NT2/D1 (cell line): ENCODE measurements around the gene PGM1.

Experiments
- YY1 ChIP-seq: IDR thresholded peaks from 2 replicates; pipeline ENCODE4 v1.6.1; 2011; ENCODE audit not compliant: insufficient read length, insufficient read depth
- ZNF274 ChIP-seq: IDR thresholded peaks from 2 replicates; pipeline ENCODE4 v1.6.1; 2011; ENCODE audit warnings: mild to moderate bottlenecking, low read depth, low read length

- no peak for TF ChIP-seq YY1
- TF ChIP-seq ZNF274, result no peak
Measured at GRCh38 chr1:63593886-63594605, 835 bp downstream of the PGM1 start.
